ENCODE measurements around the gene CPEB1.
"Not testable (repeated sequence)": the region's sequence is repeated elsewhere in the genome, so short reads cannot be mapped to it uniquely, and the experiment has no call there.

Gene CPEB1

DNA sequence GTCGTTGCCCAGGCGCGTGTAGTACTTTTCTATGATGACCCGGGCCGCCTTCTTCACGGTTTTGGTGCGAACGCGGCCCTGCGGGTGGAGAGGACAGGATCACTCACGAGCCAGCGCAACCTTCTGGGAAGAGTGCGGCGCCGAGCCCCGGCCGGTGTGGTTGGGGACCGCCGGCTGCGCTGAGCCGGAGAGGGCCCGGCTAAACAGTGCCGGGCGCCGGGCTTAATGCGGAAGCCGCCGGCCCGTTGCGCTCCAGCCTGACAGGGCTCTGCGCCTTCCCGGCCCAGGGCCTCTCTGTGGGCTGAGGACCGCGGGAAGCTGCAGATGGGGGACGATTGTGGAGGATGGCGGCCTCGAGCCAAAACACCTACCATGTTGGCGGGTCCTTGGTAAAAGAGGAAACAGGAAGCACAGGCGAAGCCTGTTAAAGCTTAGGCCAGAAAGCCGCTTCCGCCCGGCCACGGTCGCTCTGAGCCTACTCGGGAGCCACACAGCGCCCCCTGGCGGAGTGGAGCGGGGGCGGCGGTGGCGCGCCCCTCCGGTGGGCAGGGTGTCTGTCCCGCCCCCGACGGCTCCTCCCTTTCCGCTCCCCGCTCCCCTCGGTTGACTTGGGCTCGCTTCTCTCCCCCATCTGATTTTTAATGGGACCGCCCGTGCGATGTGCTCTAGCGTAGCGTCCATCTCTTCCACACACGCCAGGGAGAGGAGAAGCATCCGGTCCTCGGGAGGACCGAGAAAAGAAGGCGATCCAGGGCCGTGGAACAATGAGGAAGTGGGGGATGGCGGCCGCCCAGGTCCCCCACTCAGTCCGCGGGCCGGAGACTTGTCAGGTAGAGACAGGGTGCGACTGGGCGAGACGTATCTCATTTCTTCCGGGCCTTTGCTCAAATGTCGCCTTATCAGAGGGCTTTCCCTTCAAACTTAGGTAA, 106.8 kb downstream of the CPEB1 start, which contains the start of gene RPS17:
RPS17 (minus strand) TSS at position 403 of the 929 bp plus-strand sequence; CDS start at position 374, 29 bp downstream.
- TF ChIP-seq POLR2A (IDR thresholded peaks at IDR 0.05; ENCODE audit: low read depth, low read length) = peak; percentile 99
- peak; percentile 100 for TF ChIP-seq TAF1 (IDR thresholded peaks at IDR 0.05; ENCODE audit: borderline replicate concordance, low read depth, low read length)
- TF ChIP-seq POLR2AphosphoS5 (IDR thresholded peaks at IDR 0.05; ENCODE audit: low read depth, low read length) = peak; percentile 99
- DNase-seq (ENCODE audit: insufficient read length) = peak; percentile 99
- FAIRE-seq = no peak

GRCh38 chr15:82539691-82540054, 107.5 kb downstream of the CPEB1 start:
- TF ChIP-seq POLR2A (IDR thresholded peaks at IDR 0.05; ENCODE audit: low read depth, low read length) (no peak), TAF1 (IDR thresholded peaks at IDR 0.05; ENCODE audit: borderline replicate concordance, low read depth, low read length) (no peak), POLR2AphosphoS5 (IDR thresholded peaks at IDR 0.05; ENCODE audit: low read depth, low read length) (no peak)
- DNase-seq (ENCODE audit: insufficient read length) (no peak), FAIRE-seq (no peak)

- DNase-seq (ENCODE audit: insufficient read length) = no peak
- no peak for FAIRE-seq
- TF ChIP-seq POLR2AphosphoS5 (IDR thresholded peaks at IDR 0.05; ENCODE audit: low read depth, low read length) = no peak
- TF ChIP-seq TAF1 (IDR thresholded peaks at IDR 0.05; ENCODE audit: borderline replicate concordance, low read depth, low read length) = no peak
- no peak for TF ChIP-seq POLR2A (IDR thresholded peaks at IDR 0.05; ENCODE audit: low read depth, low read length)
Observed at GRCh38 chr15:82538961-82539690, 108.0 kb downstream of the CPEB1 start.

DNA sequence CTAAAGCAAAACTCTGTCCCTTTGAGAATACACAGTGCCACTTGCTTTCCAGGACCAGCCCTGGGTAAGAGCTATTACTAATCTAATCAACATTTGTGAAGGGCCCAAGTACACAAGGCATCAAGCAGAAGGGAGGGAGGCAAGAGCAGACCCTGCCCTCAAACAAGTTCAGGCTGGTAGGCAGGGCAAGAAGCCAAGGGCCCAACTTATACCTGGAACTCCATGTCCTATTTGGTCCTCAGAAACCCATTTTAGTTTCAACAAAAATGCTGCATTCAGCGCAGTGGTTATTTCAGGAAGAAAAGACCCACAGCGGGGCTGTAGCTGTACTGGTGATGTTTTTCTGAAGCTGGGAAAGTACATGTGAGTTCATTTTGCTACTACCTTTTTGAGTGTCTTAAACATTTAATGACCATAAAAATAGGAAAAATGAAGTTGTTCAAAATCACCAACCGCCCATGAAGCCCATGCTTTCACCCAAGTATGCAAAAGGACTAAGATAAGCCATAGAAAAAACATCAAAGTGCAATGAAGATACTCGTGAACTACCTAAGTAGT, 109.7 kb downstream of the CPEB1 start:
- DNase-seq (ENCODE audit: insufficient read length) (no peak), FAIRE-seq (no peak)
- TF ChIP-seq POLR2A (IDR thresholded peaks at IDR 0.05; ENCODE audit: low read depth, low read length) = no peak
- no peak for TF ChIP-seq TAF1 (IDR thresholded peaks at IDR 0.05; ENCODE audit: borderline replicate concordance, low read depth, low read length)
- TF ChIP-seq POLR2AphosphoS5 (IDR thresholded peaks at IDR 0.05; ENCODE audit: low read depth, low read length) = no peak; the same call in 1 of the 2 replicates

GRCh38 chr15:82536409-82537350, 110.5 kb downstream of the CPEB1 start:
- no peak for FAIRE-seq
- no peak for TF ChIP-seq TAF1 (IDR thresholded peaks at IDR 0.05; ENCODE audit: borderline replicate concordance, low read depth, low read length)
- TF ChIP-seq POLR2AphosphoS5 (IDR thresholded peaks at IDR 0.05; ENCODE audit: low read depth, low read length) = no peak; the same call in 1 of the 2 replicates
- TF ChIP-seq POLR2A (IDR thresholded peaks at IDR 0.05; ENCODE audit: low read depth, low read length) = no peak
- no peak for DNase-seq (ENCODE audit: insufficient read length)

GRCh38 chr15:82535566-82536408, 111.4 kb downstream of the CPEB1 start:
- FAIRE-seq = no peak
- peak; percentile 95 for TF ChIP-seq POLR2AphosphoS5 (IDR thresholded peaks at IDR 0.05; ENCODE audit: low read depth, low read length)
- TF ChIP-seq TAF1 (IDR thresholded peaks at IDR 0.05; ENCODE audit: borderline replicate concordance, low read depth, low read length) = no peak
- TF ChIP-seq POLR2A (IDR thresholded peaks at IDR 0.05; ENCODE audit: low read depth, low read length) = peak; percentile 86
- DNase-seq (ENCODE audit: insufficient read length) = no peak

- not testable (repeated sequence) for FAIRE-seq; DNase-seq (ENCODE audit: insufficient read length)
Observed at GRCh38 chr15:82535151-82535550, 112.0 kb downstream of the CPEB1 start.

GRCh38 chr15:82534457-82534861, 112.7 kb downstream of the CPEB1 start:
- not testable (repeated sequence) for FAIRE-seq; DNase-seq (ENCODE audit: insufficient read length)

DNA sequence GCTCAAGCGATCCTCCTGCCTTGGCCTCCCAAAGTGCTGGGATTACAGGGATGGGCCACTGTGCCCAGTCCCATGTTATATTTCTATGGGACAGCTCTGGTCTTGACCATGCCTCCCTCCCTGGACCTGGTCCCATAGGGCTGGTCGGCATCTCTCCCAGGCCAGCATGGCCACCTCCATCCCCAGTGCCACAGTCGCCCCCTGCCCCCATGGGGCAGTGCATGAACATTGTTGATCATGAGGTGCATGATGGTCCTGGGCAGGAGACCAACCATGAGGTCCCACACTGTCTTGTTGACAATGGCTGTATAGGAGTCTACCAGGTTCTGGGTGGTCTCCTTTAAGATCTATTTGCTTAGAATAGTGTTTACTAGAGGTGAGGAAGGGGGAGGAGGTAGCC, 113.4 kb downstream of the CPEB1 start:
- FAIRE-seq (no peak), DNase-seq (ENCODE audit: insufficient read length) (no peak)
- TF ChIP-seq TAF1 (IDR thresholded peaks at IDR 0.05; ENCODE audit: borderline replicate concordance, low read depth, low read length) (no peak), POLR2AphosphoS5 (IDR thresholded peaks at IDR 0.05; ENCODE audit: low read depth, low read length) (no peak), POLR2A (IDR thresholded peaks at IDR 0.05; ENCODE audit: low read depth, low read length) (no peak)

DNA sequence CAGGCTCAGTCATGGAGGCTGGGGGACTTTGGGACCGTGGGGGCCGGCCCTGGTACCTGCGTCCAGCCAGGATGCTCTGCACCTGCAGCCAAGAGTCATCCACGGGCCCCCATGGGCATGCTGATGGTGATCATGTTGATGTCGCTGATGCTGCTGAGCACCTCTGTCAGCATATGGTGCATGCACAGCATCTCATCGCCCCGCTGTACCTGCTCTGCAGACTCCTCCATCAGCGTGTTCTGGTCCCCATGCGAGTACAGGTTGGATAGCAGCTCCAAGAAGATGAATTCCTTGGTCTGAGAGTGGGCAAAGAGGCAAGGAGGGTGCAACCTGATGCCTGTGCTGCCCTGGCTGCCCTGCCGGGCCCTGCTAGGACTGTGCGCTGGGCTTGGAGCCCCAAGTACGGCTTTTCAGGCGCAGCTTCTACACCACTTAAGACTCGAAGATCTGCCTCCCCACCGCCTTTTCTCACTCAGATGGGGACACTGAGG, 114.1 kb downstream of the CPEB1 start:
- TF ChIP-seq TAF1 (IDR thresholded peaks at IDR 0.05; ENCODE audit: borderline replicate concordance, low read depth, low read length) = no peak
- DNase-seq (ENCODE audit: insufficient read length) (no peak), FAIRE-seq (no peak)

Measured in GM12892 (cell line).